KMS-11 (cell line): ENCODE measurements around the gene RITA1.

Source experiments
- H2AFZ ChIP-seq: fragments of 200-600 bp; sonication (generic); 2 replicates; pipeline ENCODE4 v1.6.1; 2016; ENCODE audit warnings: antibody characterized with exemption, mixed run types, low read depth
- H3K27ac ChIP-seq: fragments of 200-600 bp; sonication (generic); 2 replicates; pipeline ENCODE4 v1.6.1; 2016; ENCODE audit warnings: mild to moderate bottlenecking, mixed run types
- H3K27me3 ChIP-seq: fragments of 200-600 bp; sonication (generic); 2 replicates; pipeline ENCODE4 v1.6.1; 2017; ENCODE audit warnings: mild to moderate bottlenecking, low read depth, mixed run types, moderate library complexity; ENCODE audit not compliant: insufficient read depth
- H3K36me3 ChIP-seq: fragments of 200-600 bp; sonication (generic); 2 replicates; pipeline ENCODE4 v1.6.1; 2017; ENCODE audit warnings: mild to moderate bottlenecking, mixed run types; ENCODE audit not compliant: insufficient read depth
- H3K4me1 ChIP-seq: fragments of 200-600 bp; sonication (generic); 2 replicates; pipeline ENCODE4 v1.6.1; 2016; ENCODE audit warnings: mild to moderate bottlenecking, low read depth, mixed run types; ENCODE audit not compliant: poor library complexity, severe bottlenecking
- H3K4me2 ChIP-seq: fragments of 200-600 bp; sonication (generic); 2 replicates; pipeline ENCODE4 v1.7.0; 2016; ENCODE audit warnings: mild to moderate bottlenecking, mixed run types
- H3K4me3 ChIP-seq: fragments of 200-600 bp; sonication (generic); IDR thresholded peaks from 2 replicates; pipeline ENCODE4 v1.6.1; 2017; ENCODE audit warnings: low read depth, low read length, mixed read lengths; ENCODE audit not compliant: insufficient read depth
- H3K79me2 ChIP-seq: fragments of 200-600 bp; sonication (generic); 2 replicates; pipeline ENCODE4 v1.6.1; 2016; ENCODE audit warnings: low read depth, mixed run types; ENCODE audit not compliant: insufficient read depth
- H3K9ac ChIP-seq: fragments of 200-600 bp; sonication (generic); 2 replicates; pipeline ENCODE4 v1.6.1; 2016; ENCODE audit warnings: mild to moderate bottlenecking, mixed run types
- H4K20me1 ChIP-seq: fragments of 200-600 bp; sonication (generic); 2 replicates; pipeline ENCODE4 v1.6.1; 2016; ENCODE audit warnings: mild to moderate bottlenecking, mixed run types; ENCODE audit not compliant: insufficient read depth
- CTCF ChIP-seq: fragments of 200-600 bp; sonication (generic); conservative IDR thresholded peaks from 2 replicates; pipeline ENCODE4 v1.6.1; 2017; ENCODE audit warnings: low read depth, mild to moderate bottlenecking, antibody characterized with exemption, low read length, moderate library complexity, mixed read lengths

The RITA1 gene

GRCh38 chr12:113222730-113223531 is 37.4 kb downstream of the RITA1 start:
- Histone ChIP-seq H3K4me3 (no peak overlapping the region), H2AFZ (no peak overlapping the region), H3K79me2 (no peaks in the 10 kb centered on the region), H3K9ac (no peak overlapping the region), H3K36me3 (no peaks in the 10 kb centered on the region), H3K4me1 (peaks cover 19% of the 10 kb centered on the region), H4K20me1 (no peaks in the 10 kb centered on the region), H3K27ac (no peak overlapping the region), H3K27me3 (no peaks in the 10 kb centered on the region), H3K4me2 (peak overlapping the region; percentile 89)
- TF ChIP-seq CTCF = no peak

GRCh38 chr12:113224955-113225354 is 39.4 kb downstream of the RITA1 start:
- Histone ChIP-seq H4K20me1 (no peaks in the 10 kb centered on the region), H3K9ac (no peak overlapping the region), H3K79me2 (no peaks in the 10 kb centered on the region), H3K27me3 (no peaks in the 10 kb centered on the region), H3K36me3 (no peaks in the 10 kb centered on the region), H3K27ac (no peak overlapping the region), H3K4me1 (peaks cover 34% of the 10 kb centered on the region), H3K4me2 (no peak overlapping the region), H3K4me3 (no peak overlapping the region), H2AFZ (no peak overlapping the region)
- no peak for TF ChIP-seq CTCF

GRCh38 chr12:113226696-113227568 is 41.4 kb downstream of the RITA1 start:
- H2AFZ ChIP-seq = no peak overlapping the region
- H4K20me1 ChIP-seq = no peaks in the 10 kb centered on the region
- no peaks in the 10 kb centered on the region for H3K36me3 ChIP-seq
- no peak overlapping the region for H3K4me2 ChIP-seq
- H3K4me1 ChIP-seq = peaks cover 29% of the 10 kb centered on the region
- H3K79me2 ChIP-seq = no peaks in the 10 kb centered on the region
- no peak overlapping the region for H3K4me3 ChIP-seq
- no peak overlapping the region for H3K27ac ChIP-seq
- no peaks in the 10 kb centered on the region for H3K27me3 ChIP-seq
- no peak overlapping the region for H3K9ac ChIP-seq
- TF ChIP-seq CTCF = no peak

GRCh38 chr12:113227686-113228391 is 42.3 kb downstream of the RITA1 start:
- H3K27me3 ChIP-seq = no peaks in the 10 kb centered on the region
- H3K36me3 ChIP-seq = no peaks in the 10 kb centered on the region
- no peak overlapping the region for H3K4me2 ChIP-seq
- H3K79me2 ChIP-seq = no peaks in the 10 kb centered on the region
- H3K4me1 ChIP-seq = peaks cover 22% of the 10 kb centered on the region
- no peaks in the 10 kb centered on the region for H4K20me1 ChIP-seq
- TF ChIP-seq CTCF = no peak
- H3K4me3 ChIP-seq = no peak overlapping the region
- H3K27ac ChIP-seq = no peak overlapping the region
- no peak overlapping the region for H2AFZ ChIP-seq
- H3K9ac ChIP-seq = no peak overlapping the region
